HG03432 (cell line): Measurements from ENCODE around the gene RDH5.
"Not testable (repeated sequence)": the region's sequence is repeated elsewhere in the genome, so short reads cannot be mapped to it uniquely, and the experiment has no call there.

Experiments
- ATAC-seq: cut with Tn5 transposase; IDR thresholded peaks from one replicate; pipeline ENCODE4 v1.9.1; 2021; ENCODE audit warnings: mild to moderate bottlenecking, moderate library complexity; ENCODE audit not compliant: unreplicated experiment

The RDH5 gene

GRCh38 chr12:55743406-55744339 is 23.5 kb downstream of the RDH5 start:
- ATAC-seq, result peak; percentile 49

- ATAC-seq, result no peak
Observed at GRCh38 chr12:55744340-55745030, 24.3 kb downstream of the RDH5 start.

GRCh38 chr12:55745361-55746173 is 25.4 kb downstream of the RDH5 start:
- no peak for ATAC-seq

- ATAC-seq, result no peak
Observed at GRCh38 chr12:55746174-55746912, 26.1 kb downstream of the RDH5 start.

DNA sequence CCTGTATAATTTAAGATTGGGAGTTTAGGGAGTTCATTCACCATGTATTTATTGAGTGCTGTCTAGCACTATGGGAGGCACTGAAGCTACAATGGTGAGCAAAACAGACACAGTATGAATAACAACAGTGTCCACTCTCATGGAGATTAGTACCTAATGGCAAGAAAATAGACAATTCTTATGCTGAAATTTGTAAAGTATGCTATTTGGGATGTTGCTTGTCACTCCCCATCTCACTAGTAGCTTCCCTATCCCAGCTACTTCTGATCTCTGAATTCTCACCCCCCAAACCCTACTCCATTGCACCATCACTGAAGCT is 26.7 kb downstream of the RDH5 start:
- no peak for ATAC-seq

- ATAC-seq, result no peak
Observed at GRCh38 chr12:55748230-55748993, 28.2 kb downstream of the RDH5 start.

GRCh38 chr12:55755246-55755645 is 35.1 kb downstream of the RDH5 start:
- ATAC-seq, result no peak

GRCh38 chr12:55757701-55758100 is 37.5 kb downstream of the RDH5 start:
- no peak for ATAC-seq

GRCh38 chr12:55758575-55758974 is 38.4 kb downstream of the RDH5 start:
- ATAC-seq, result not testable (repeated sequence)

DNA sequence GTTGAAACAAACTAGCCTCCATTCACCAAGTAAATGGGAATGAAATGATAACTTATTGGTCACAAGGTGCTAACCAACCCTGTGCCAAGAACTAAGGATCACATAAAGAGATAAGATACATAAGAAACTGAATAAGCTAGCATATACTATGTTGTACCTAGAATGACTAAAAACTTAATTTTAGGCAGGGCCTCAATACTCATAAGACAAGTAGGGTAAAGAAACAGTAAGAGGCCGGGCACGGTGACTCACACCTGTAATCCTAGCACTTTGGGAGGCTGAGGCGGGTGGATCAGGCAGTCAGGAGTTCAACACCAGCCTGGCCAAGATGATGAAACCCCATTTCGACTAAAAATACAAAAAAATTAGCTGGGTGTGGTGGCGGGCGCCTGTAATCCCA is 40.5 kb downstream of the RDH5 start:
- ATAC-seq, result no peak

DNA sequence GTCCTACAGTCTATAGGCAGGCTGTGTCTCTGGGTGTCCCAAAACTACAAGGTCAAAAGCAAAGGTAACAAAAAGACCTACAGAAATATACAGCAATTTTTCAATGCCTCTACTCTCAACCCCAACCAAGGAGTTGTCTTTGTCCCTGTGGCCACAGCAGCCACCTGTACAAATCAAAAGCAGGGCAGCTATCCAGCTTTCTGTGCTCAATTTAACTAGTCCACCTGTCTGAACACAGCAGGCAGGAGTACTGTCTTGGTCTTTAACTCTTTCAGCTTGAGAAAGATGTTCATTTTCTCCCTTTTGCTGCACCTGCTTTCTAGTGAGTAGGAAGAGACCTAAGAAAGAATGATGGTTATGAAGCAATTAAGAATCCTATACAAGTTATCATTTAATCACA is 42.5 kb downstream of the RDH5 start:
- ATAC-seq, result no peak

DNA sequence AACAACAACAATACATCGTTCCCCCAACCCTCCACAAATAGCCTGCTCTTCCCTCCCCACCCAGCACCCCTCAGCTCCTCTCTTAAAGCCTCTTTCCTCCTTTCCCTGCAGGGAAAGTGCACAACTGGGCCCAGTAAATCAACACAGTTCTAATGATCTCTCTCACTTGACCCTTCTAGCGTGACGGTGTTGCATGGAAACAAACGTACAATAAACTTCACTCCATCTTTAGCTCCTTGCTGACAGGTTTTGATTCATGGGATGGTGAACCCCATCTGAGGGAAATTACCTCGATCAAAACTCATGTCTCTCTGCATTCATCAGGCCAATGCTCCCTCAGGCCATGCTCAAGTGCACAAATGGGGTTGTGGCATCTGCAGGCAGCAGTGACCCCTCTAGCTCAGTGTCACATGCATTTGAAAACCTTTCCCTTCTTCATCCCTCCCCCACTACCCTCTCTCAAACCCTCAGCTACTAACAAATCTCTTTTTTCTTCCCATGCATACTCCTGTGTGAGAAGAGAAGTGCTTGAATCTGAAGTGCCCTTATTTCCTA is 45.6 kb downstream of the RDH5 start:
- no peak for ATAC-seq

GRCh38 chr12:55767156-55767555 is 47.0 kb downstream of the RDH5 start:
- ATAC-seq, result no peak

DNA sequence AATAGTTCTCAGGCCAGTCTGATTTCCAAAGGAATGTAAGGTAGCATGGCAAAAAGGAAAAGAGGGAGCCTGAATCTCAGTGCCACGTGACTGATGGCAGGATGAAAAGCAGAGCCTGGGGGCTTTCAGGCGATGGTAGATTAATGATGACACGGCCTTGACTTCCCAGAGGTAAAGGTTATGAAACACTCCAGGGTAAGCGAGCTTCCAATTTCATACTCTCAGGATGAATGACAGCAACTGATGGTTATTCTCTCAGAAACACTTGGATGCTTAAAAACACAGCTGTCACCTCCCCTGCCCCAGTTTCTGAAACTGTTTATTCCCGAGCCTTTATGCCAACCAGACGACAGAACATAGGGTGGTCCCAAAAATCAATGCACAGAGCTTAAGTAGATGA is 51.5 kb downstream of the RDH5 start:
- ATAC-seq, result no peak
